GM13977 (cell line): ENCODE results near the gene B4GALT5.

Experiments used
- DNase-seq: peaks from one replicate; pipeline ENCODE4 v3.0.0; 2012; ENCODE audit warnings: low spot score
- in situ Hi-C: fragments of 300-500 bp; cut with MboI; formaldehyde crosslinking; loops from one replicate; pipeline ENCODE4 v1.12.0; 2022; ENCODE audit warnings: low sequenced_read_pairs, low pct_unique_long_range_greater_than_20kb, mixed read lengths, inconsistent platforms; ENCODE audit not compliant: unreplicated experiment
- TF ChIP-seq, protein P1 (sequence below): IDR thresholded peaks from 2 replicates; pipeline ENCODE4 v1.5.1; 2012; ENCODE audit warnings: mild to moderate bottlenecking, control low read depth; ENCODE audit not compliant: insufficient read depth; ENCODE audit errors: extremely low read depth, missing control alignments

Gene B4GALT5

DNA sequence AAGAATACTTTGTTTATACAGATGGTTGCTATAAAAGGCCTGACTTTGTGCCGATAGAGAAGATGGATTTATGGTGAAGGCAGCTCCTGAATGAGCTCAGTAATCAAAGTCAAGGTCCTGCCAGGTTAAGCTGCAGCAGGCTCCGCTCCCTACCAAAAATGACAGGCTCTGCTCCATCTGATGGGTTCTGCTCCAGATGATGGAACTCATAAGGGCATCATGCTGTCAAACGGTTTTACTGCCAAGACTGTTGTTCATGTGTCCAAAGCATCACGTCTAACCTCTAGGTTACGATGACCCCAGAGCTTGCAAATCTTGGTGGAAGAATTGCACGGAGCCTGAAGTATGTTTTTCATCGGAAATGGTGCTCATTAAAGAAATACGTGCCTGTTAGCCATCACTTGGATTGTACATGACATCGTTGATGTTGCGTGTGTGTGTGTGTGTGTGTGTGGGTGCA, 126.5 kb downstream of the B4GALT5 start:
- TF ChIP-seq, protein P1, sequence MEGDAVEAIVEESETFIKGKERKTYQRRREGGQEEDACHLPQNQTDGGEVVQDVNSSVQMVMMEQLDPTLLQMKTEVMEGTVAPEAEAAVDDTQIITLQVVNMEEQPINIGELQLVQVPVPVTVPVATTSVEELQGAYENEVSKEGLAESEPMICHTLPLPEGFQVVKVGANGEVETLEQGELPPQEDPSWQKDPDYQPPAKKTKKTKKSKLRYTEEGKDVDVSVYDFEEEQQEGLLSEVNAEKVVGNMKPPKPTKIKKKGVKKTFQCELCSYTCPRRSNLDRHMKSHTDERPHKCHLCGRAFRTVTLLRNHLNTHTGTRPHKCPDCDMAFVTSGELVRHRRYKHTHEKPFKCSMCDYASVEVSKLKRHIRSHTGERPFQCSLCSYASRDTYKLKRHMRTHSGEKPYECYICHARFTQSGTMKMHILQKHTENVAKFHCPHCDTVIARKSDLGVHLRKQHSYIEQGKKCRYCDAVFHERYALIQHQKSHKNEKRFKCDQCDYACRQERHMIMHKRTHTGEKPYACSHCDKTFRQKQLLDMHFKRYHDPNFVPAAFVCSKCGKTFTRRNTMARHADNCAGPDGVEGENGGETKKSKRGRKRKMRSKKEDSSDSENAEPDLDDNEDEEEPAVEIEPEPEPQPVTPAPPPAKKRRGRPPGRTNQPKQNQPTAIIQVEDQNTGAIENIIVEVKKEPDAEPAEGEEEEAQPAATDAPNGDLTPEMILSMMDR: no peak

GRCh38 chr20:49585585-49586245, 128.0 kb downstream of the B4GALT5 start:
- no peak for DNase-seq
- in situ Hi-C loops: no loop called here
- TF ChIP-seq, protein P1: no peak

More for the DNA sequence above, 126.5 kb downstream of the B4GALT5 start:
- DNase-seq: no peak
- in situ Hi-C loops: no loop called here

- no peak for DNase-seq
- TF ChIP-seq, protein P1: no peak
- in situ Hi-C loops: no loop called here
These were observed 129.0 kb downstream of the B4GALT5 start for GRCh38 chr20:49584418-49585382.

DNA sequence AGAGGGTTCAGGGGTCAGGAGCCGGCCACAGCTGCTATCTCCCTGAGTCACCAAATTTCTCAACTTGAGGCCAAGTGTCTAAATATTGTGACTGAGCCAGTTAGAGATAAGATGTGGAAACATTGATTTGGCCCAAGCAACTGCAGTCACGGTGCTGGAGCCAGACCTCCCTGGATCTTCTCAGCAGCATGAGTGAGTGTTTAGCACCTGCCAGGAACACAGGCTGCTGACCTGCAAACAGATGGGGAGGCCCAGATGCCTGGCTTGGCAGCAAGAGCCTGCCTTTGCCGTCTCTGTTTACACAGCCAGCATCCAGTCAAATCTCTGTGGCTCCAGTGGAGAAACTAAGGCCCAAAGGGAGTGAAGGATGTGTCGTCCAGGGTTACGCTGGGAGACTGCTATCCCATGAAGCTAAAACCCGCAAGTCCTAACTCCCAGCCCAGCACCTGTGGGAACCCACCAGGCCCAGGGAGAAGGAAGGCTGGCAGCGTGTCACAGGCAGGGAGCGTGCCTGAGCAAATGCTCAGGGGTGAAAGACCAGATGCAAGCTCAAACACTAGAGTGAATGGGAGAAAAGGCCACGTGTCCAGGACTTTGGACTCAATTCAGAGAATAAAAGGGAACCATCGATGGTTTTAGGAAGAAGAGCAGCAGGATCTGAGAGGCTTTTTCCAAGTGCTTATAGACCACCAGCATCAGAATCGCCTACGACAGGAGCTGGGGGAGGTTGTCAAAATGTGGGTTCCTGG, 129.8 kb downstream of the B4GALT5 start:
- in situ Hi-C loops: no loop called here
- TF ChIP-seq, protein P1: no peak
- no peak for DNase-seq

DNA sequence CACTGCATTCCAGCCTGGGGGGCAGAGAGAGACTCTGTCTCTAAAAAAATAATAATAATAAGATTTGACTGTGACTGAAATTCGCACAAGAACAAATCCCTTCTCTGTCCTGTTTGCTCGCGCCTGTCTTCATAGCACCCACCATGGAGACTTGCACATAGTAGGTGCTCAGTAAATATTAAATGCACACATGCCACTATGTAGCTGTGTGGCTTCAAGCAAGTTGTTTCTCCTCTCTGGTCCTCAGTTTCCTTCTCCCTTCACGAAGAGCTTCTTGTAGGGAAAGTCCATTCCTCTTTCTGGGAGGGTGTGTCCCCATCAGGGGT, 130.4 kb downstream of the B4GALT5 start:
- in situ Hi-C loops: no loop called here
- TF ChIP-seq, protein P1: no peak
- no peak for DNase-seq
